ENCODE measurements around the gene KHDRBS2.

Gene KHDRBS2

DNA sequence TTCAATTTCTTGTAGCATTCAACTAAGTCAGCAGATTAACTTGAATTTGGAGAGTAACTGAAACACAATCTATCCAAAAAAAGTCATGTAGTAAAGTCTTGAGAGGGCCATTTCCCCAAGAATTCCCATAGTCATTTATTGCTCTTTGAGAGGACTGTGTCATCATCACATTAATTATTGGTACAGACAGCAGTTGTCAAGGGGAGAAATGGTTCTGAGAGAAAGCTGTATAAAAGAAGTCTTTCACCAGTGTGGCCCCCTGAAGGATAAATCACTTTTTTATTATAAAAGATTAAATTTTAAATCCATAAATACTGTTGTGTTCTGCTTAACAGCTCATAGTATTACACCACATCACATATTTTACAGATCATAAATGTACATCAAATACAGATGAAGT is 111.5 kb downstream of the KHDRBS2 start:
- no peak for DNase-seq

DNA sequence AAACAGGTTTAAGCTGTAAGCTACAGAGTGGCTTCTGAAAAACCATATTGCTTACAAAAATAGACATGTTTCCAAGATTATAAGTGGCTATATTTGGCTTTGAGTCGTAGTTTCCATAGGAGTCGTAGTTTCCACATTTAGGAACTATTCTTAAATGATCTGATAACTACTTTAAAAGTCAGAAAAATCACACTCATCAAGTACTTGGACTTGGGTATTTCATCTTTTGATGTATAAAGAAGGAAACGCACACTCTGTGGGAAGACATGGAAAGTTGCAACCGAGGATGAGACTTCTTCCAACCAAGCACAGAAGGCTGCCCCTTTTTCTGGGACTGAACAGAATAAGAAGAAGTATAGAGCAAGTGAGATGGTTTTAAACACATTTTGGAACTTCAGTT is 118.3 kb downstream of the KHDRBS2 start:
- DNase-seq, result no peak

DNA sequence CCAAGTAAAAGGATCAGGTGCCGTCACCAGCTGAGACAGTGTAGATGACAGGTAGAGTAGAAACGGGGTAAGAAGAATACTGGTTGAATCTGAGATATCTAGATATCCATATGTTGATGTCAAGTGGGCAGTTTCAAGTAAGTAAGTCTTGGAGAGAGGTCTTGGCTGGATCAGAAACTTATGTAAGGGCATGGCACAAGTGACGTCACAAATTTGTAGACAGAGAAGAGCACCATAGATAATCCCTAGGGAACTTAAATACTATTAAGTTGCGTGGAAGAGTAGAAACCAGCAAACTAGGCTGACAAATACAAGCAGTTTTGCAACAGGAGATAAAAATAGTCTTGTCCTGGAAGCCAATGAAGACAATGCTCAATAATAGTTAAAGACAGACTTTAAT is 123.2 kb downstream of the KHDRBS2 start:
- DNase-seq, result no peak

- no peak for DNase-seq
These were observed 133.2 kb downstream of the KHDRBS2 start for GRCh38 chr6:62152796-62153195.

GRCh38 chr6:62150048-62150663 is 135.9 kb downstream of the KHDRBS2 start:
- DNase-seq, result no peak

DNA sequence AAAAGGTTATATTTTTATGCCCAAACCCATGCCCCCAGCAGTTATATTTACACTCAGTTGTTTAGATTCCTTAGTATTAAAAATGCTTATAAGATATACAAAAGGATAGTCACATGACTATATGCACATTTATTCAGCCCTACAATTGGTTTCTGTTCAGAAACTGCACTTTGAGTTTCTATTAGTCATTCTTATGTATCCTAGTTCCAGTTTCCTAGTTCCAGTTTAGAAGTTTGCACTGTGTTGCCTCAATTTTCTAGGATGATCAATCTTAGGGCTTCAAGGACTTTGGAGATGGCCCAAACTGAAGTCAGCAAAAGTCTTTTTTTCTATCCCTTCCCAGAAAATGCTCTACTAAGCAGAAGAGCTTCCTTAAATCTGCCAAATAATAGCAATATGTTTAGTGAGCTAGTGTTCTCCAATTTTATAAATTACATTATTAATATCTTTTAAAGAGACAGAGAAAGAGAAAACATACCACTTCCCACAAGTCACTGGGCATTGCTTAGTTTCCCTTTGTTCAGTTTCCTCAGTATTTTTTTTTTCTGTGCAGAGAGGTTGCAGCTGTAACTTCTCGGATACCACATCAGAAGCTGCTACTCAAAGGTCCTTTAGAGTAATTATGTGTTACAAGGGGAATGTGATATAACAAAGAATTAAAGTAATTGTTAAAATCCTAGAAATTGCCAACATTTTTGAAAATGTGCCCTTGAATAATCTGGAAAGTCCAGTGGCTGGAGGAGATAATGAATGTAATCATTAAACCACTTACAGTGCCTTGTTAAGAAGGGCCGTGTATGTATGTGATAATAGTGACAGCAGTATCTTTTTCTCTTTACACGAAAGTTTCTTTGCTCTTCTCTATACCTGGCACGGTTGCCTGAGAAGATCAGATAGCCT is 138.8 kb downstream of the KHDRBS2 start:
- no peak for DNase-seq

GRCh38 chr6:62129127-62129526 is 156.9 kb downstream of the KHDRBS2 start:
- no peak for DNase-seq

- no peak for DNase-seq
These were observed 166.6 kb downstream of the KHDRBS2 start for GRCh38 chr6:62119401-62119800.

- no peak for DNase-seq
These were observed 182.7 kb downstream of the KHDRBS2 start for GRCh38 chr6:62103186-62103859.

- no peak for DNase-seq
These were observed 183.6 kb downstream of the KHDRBS2 start for GRCh38 chr6:62102387-62102786.

DNA sequence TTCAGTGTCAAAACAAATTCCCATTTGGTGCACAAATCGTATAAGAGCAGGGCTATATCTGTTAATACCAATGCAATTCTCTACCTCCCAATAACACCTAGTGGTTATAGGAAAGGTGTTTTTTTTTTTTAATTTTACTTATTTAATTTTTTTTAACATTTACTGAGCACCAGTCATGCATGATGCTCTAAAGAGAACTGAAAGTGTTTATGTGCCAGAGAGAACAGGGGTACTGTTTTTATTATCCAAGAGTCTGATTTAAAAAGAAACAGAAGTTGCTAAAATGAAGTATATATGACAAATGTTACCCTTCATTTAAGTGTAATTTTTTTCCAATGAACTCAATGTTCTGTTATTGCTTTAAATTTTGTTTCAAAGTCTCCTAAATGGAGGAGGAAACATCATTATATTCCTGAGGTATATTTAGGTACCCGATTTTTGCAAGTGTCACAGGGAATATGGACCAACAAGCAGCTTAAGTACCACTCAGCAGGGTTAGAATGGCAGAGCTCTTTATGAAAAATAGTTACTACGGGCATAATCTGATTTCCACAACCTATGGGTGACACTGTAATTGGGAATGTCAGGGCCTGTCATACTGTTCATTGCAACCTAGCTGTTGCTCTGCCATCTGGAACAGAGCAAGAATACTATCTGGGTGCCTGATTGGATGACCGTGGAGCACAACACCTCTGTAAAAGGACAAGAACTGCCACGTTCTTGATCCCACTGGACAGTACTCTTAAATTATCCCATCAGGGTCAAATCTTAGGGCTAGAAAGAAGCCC is 195.4 kb downstream of the KHDRBS2 start:
- DNase-seq, result no peak

DNA sequence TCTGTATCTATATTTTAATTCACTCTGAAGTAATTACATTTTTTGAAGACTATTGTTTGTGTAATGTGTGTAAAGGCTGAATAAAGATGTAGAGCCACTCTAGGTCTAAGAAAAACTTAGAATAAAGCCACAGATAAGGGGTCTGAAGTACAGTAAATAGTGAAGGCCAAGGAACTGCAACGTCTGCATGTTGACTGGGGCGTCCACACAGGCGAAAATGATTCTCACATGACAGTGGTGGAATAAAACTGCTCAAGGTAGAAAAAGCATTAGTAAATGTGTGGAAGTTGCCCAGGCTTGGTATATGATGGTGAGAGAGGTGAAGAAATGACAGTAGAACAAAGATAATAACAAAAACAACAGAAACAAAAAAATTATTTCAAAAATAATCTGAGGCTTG is 196.2 kb downstream of the KHDRBS2 start:
- no peak for DNase-seq

DNA sequence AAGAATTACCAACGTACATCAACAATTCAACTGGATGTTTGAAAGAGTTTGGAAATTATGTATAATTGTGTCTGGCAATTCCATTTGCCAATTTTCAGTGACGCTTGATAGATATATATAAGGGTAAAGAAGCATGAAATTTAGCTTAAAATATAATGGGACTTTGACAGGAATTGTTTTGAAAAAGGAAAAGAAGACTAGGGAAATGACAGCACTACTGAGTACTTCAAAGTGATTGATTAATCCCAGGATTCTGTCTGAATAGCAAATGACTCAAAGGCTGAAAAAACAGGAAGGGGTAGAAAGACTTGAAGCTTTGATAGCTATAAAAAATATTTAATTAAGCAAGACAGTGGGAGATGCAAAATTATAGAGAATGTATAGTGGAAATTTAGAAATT is 200.0 kb downstream of the KHDRBS2 start:
- no peak for DNase-seq

- DNase-seq, result no peak
These were observed 210.2 kb downstream of the KHDRBS2 start for GRCh38 chr6:62075869-62076268.

- no peak for DNase-seq
These were observed 226.1 kb downstream of the KHDRBS2 start for GRCh38 chr6:62059901-62060300.

- no peak for DNase-seq
These were observed 228.7 kb downstream of the KHDRBS2 start for GRCh38 chr6:62057300-62057699.

- DNase-seq, result no peak
These were observed 240.5 kb downstream of the KHDRBS2 start for GRCh38 chr6:62045502-62045901.

GRCh38 chr6:62043084-62043483 is 242.9 kb downstream of the KHDRBS2 start:
- DNase-seq, result no peak

- DNase-seq, result no peak
These were observed 243.6 kb downstream of the KHDRBS2 start for GRCh38 chr6:62042429-62042828.

- no peak for DNase-seq
These were observed 246.4 kb downstream of the KHDRBS2 start for GRCh38 chr6:62039605-62040004.

- DNase-seq, result no peak
These were observed 248.6 kb downstream of the KHDRBS2 start for GRCh38 chr6:62037445-62037844.

DNA sequence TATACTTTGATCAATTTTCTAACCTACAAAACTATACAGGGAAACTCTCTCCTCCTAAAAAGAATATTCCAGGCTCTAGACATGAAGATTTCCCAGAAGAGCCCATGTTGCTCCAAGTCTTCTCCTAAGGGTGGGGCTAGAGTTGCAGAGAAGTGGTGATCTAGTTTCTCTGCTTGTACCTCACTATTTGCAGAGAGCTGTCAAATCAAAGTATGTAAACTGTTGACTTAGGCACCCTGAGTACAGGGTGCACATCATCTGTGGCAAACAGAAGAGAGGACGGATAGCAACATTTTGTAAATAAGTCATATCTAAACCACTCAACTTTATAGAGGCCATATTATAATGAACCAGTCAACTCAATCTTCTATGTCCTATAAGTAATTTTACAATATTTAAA is 250.1 kb downstream of the KHDRBS2 start:
- DNase-seq, result no peak

- no peak for DNase-seq
These were observed 272.3 kb downstream of the KHDRBS2 start for GRCh38 chr6:62013719-62014118.

Measured in NCI-H2029 treated with DMSO at 0.1 percent for 48 hours (cell line).